HEK293T (cell line): Measurements from ENCODE around the gene AEBP1.

Source experiments
- CTCF ChIA-PET: fragments of 350-600 bp; formaldehyde crosslinking; extraction: SDS; loops from one replicate; lab custom pipeline; 2021; ENCODE audit warnings: antibody characterized with exemption, inconsistent platforms; lab: Yijun Ruan, JAX
- POLR2A ChIA-PET: fragments of 350-600 bp; formaldehyde crosslinking; extraction: SDS; loops from one replicate; lab custom pipeline; 2020; ENCODE audit warnings: antibody characterized with exemption, inconsistent platforms; lab: Yijun Ruan, JAX
- DNase-seq: peaks from one replicate; pipeline ENCODE4 v3.0.0; 2012; ENCODE audit warnings: mixed read lengths; ENCODE audit errors: extremely low spot score
- ARNT ChIP-seq: fragments of 450-650 bp; IDR thresholded peaks from 2 replicates; pipeline ENCODE4 v1.6.1; 2017; ENCODE audit warnings: mild to moderate bottlenecking
- BHLHE40 ChIP-seq: fragments of 450-650 bp; IDR thresholded peaks from 2 replicates; pipeline ENCODE4 v1.6.1; 2016; ENCODE audit warnings: mild to moderate bottlenecking, moderate library complexity, borderline replicate concordance
- CTBP1 ChIP-seq: fragments of 450-650 bp; IDR thresholded peaks from 2 replicates; pipeline ENCODE4 v1.6.1; 2016; ENCODE audit warnings: borderline replicate concordance
- ELF4 ChIP-seq: fragments of 450-650 bp; IDR thresholded peaks from 2 replicates; pipeline ENCODE4 v1.6.1; 2017; ENCODE audit warnings: antibody characterized with exemption
- FOXA1 ChIP-seq: fragments of 450-650 bp; IDR thresholded peaks from 2 replicates; pipeline ENCODE4 v1.6.1; 2016; ENCODE audit warnings: mild to moderate bottlenecking
- FOXK2 ChIP-seq: fragments of 450-650 bp; IDR thresholded peaks from 2 replicates; pipeline ENCODE4 v1.6.1; 2016; ENCODE audit warnings: mild to moderate bottlenecking
- FOXM1 ChIP-seq: fragments of 450-650 bp; IDR thresholded peaks from 2 replicates; pipeline ENCODE4 v1.6.1; 2017; ENCODE audit warnings: mild to moderate bottlenecking, borderline replicate concordance
- HDGF ChIP-seq: fragments of 450-650 bp; IDR thresholded peaks from 2 replicates; pipeline ENCODE4 v1.6.1; 2017; ENCODE audit warnings: antibody characterized with exemption, borderline replicate concordance
- L3MBTL2 ChIP-seq: fragments of 450-650 bp; conservative IDR thresholded peaks from 2 replicates; pipeline ENCODE4 v1.6.1; 2016; ENCODE audit warnings: mild to moderate bottlenecking
- LEF1 ChIP-seq: fragments of 450-650 bp; IDR thresholded peaks from 2 replicates; pipeline ENCODE4 v1.6.1; 2017; ENCODE audit warnings: mild to moderate bottlenecking, borderline replicate concordance
- NFRKB ChIP-seq: fragments of 450-650 bp; IDR thresholded peaks from 2 replicates; pipeline ENCODE4 v1.6.1; 2016; ENCODE audit warnings: mild to moderate bottlenecking, moderate library complexity
- PKNOX1 ChIP-seq: fragments of 450-650 bp; IDR thresholded peaks from 2 replicates; pipeline ENCODE4 v1.6.1; 2016
- SP1 ChIP-seq: fragments of 450-650 bp; IDR thresholded peaks from 2 replicates; pipeline ENCODE4 v1.6.1; 2017
- SUZ12 ChIP-seq: fragments of 450-650 bp; IDR thresholded peaks from 2 replicates; pipeline ENCODE4 v1.6.1; 2016; ENCODE audit warnings: mild to moderate bottlenecking
- TARDBP ChIP-seq: fragments of 450-650 bp; IDR thresholded peaks from 2 replicates; pipeline ENCODE4 v1.6.1; 2016
- ZNF384 ChIP-seq: fragments of 450-650 bp; IDR thresholded peaks from 2 replicates; pipeline ENCODE4 v1.6.1; 2016

The AEBP1 gene

GRCh38 chr7:44149571-44150465 is 45.7 kb downstream of the AEBP1 start:
- ChIA-PET POLR2A (no interaction called here), CTCF (no interaction called here)
- DNase-seq, result no peak
- no peak for TF ChIP-seq FOXA1
- TF ChIP-seq CTBP1, result no peak
- TF ChIP-seq NFRKB, result no peak
- TF ChIP-seq L3MBTL2, result no peak
- no peak for TF ChIP-seq SP1
- no peak for TF ChIP-seq SUZ12
- TF ChIP-seq FOXK2, result no peak
- no peak for TF ChIP-seq ELF4
- no peak for TF ChIP-seq ARNT
- TF ChIP-seq PKNOX1, result no peak
- no peak for TF ChIP-seq BHLHE40
- TF ChIP-seq FOXM1, result no peak
- no peak for TF ChIP-seq ZNF384
- TF ChIP-seq TARDBP, result no peak
- TF ChIP-seq HDGF, result no peak
- no peak for TF ChIP-seq LEF1

GRCh38 chr7:44150466-44150832 is 46.3 kb downstream of the AEBP1 start:
- ChIA-PET POLR2A (no interaction called here), CTCF (no interaction called here)
- TF ChIP-seq CTBP1 (no peak), PKNOX1 (no peak), TARDBP (no peak), FOXM1 (no peak), ARNT (no peak), HDGF (no peak), SP1 (no peak), ZNF384 (no peak), LEF1 (no peak), NFRKB (no peak), FOXA1 (no peak), FOXK2 (no peak), BHLHE40 (no peak), L3MBTL2 (no peak), ELF4 (no peak), SUZ12 (no peak)
- DNase-seq, result no peak

- CTCF ChIA-PET, result no interaction called here
- POLR2A ChIA-PET, result no interaction called here
- no peak for DNase-seq
- TF ChIP-seq ZNF384, result no peak
These were observed 47.1 kb downstream of the AEBP1 start for GRCh38 chr7:44150966-44151941.

GRCh38 chr7:44151956-44152355 is 47.8 kb downstream of the AEBP1 start:
- TF ChIP-seq SUZ12 (no peak), ZNF384 (no peak), SP1 (no peak), LEF1 (no peak), BHLHE40 (no peak), FOXK2 (no peak), ARNT (no peak)
- ChIA-PET CTCF (no interaction called here), POLR2A (no interaction called here)
- no peak for DNase-seq

GRCh38 chr7:44152971-44153947 is 49.1 kb downstream of the AEBP1 start:
- TF ChIP-seq TARDBP, result no peak
- TF ChIP-seq L3MBTL2, result no peak
- no peak for TF ChIP-seq BHLHE40
- TF ChIP-seq CTBP1, result no peak
- TF ChIP-seq ARNT, result no peak
- no peak for TF ChIP-seq HDGF
- no peak for TF ChIP-seq SUZ12
- no peak for TF ChIP-seq ZNF384
- TF ChIP-seq NFRKB, result no peak
- no peak for TF ChIP-seq SP1
- TF ChIP-seq FOXA1, result no peak
- no peak for TF ChIP-seq LEF1
- TF ChIP-seq FOXM1, result no peak
- no peak for TF ChIP-seq ELF4
- TF ChIP-seq PKNOX1, result no peak
- no peak for TF ChIP-seq FOXK2
- POLR2A ChIA-PET, result no interaction called here
- DNase-seq, result no peak
- CTCF ChIA-PET, result no interaction called here
